ENCODE data around the gene BRINP3. TPM values are rescaled to one million over a fixed set of nuclear protein-coding genes. Genes with fewer than 3 reads are reported as not detected.
"Not testable (repeated sequence)": the region's sequence is repeated elsewhere in the genome, so short reads cannot be mapped to it uniquely, and the experiment has no call there.

Gene BRINP3
- total RNA-seq: 10 to 100 TPM in 1 of 2 donors, 1 to 10 TPM in 1; 3.0 to 17.0 TPM

DNA sequence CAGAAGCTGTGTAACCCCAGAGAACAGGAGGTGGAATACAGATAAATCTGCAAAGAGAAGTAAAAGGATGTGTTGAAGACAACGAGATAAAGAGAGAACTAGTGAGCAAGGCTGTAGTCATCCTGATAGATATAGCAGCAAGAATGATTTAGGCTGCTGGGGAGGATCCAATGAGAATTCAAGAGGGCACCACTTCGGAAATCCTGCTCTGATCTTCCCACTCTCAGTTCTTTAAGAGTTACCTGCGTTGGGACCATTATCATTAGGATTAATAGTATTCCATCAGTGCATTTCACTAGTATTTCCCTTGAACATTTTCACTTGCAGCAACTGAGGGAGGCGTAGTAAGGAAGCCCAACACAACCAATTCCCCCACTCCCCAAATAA lies at the start of gene BRINP3:
Gene BRINP3, minus strand, starts transcription at position 103 of the 387 bp plus-strand sequence.
- intact Hi-C loops (cut with DNase I): no loop called here
- DNase-seq (ENCODE audit: low spot score): no peak
- Histone ChIP-seq H3K4me1 (replicated peaks) (no peaks in the 10 kb centered on the region), H3K27ac (peak within 1 kb of the TSS; percentile 49 to 68), H3K9me3 (no peaks in the 10 kb centered on the region), H3K4me3 (peak within 1 kb of the TSS; percentile 31 to 34), H3K27me3 (replicated peaks; ENCODE audit: insufficient read depth) (no peaks in the 10 kb centered on the region), H3K36me3 (no peaks in the 10 kb centered on the region)
- TF ChIP-seq, protein P1, sequence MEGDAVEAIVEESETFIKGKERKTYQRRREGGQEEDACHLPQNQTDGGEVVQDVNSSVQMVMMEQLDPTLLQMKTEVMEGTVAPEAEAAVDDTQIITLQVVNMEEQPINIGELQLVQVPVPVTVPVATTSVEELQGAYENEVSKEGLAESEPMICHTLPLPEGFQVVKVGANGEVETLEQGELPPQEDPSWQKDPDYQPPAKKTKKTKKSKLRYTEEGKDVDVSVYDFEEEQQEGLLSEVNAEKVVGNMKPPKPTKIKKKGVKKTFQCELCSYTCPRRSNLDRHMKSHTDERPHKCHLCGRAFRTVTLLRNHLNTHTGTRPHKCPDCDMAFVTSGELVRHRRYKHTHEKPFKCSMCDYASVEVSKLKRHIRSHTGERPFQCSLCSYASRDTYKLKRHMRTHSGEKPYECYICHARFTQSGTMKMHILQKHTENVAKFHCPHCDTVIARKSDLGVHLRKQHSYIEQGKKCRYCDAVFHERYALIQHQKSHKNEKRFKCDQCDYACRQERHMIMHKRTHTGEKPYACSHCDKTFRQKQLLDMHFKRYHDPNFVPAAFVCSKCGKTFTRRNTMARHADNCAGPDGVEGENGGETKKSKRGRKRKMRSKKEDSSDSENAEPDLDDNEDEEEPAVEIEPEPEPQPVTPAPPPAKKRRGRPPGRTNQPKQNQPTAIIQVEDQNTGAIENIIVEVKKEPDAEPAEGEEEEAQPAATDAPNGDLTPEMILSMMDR (IDR thresholded peaks at IDR 0.05): no peak
- TF ChIP-seq POLR2AphosphoS5 (IDR thresholded peaks at IDR 0.05) (no peak), POLR2A (IDR thresholded peaks at IDR 0.05) (no peak)
- 8% methylated on average over 4 of the region's 4 CpGs for WGBS

DNA sequence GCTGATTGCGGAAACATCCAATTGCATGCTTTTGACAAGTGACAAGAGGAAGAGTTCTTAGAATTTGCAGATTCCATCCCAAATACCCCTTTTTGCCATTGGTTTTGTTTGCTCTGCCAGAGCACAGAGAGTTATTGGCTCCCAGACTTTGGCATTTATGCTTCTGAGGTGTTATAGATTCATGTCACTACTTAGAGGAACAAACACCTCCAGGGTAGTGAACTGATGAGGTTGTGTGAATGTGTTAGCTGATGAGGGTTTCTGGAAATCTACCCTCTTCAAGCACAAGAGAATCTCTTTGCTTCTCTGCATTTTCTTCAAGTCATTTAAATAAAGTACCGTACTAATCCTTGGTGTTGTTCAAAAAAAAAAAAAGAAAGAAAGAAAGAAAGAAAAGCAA lies 33.9 kb upstream of the BRINP3 start:
- H3K27ac ChIP-seq: no peak overlapping the region
- no peaks in the 10 kb centered on the region for H3K9me3 ChIP-seq
- H3K36me3 ChIP-seq: no peaks in the 10 kb centered on the region
- no peaks in the 10 kb centered on the region for H3K4me1 ChIP-seq (replicated peaks)
- WGBS: 66% methylated on average over 2 of the region's 2 CpGs
- TF ChIP-seq, protein P1 (IDR thresholded peaks at IDR 0.05): no peak
- TF ChIP-seq POLR2A (IDR thresholded peaks at IDR 0.05) (no peak), POLR2AphosphoS5 (IDR thresholded peaks at IDR 0.05) (no peak)
- no peaks in the 10 kb centered on the region for H3K27me3 ChIP-seq (replicated peaks; ENCODE audit: insufficient read depth)
- no peak overlapping the region for H3K4me3 ChIP-seq
- DNase-seq (ENCODE audit: low spot score): no peak
- intact Hi-C loops (cut with DNase I): no loop called here

DNA sequence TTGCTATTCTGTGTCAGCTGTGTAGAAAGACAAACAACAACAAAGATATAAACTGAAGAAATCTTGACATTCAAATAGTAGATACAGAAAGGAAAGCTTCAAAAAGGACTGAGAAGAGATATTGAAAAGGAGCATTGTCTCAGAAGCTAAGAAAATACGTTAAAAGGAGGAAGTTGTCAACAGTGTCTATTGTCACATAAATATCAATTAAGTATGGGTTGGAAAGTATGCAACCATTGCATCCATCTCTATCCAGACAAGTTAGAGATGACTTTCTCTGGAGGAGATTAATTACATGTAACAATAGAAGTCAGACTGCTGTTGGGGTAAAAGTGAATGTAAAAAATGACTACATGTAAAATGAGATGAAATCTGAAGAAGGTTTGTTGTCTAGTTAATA lies 29.7 kb upstream of the BRINP3 start:
- Histone ChIP-seq H3K27ac (no peak overlapping the region), H3K9me3 (no peaks in the 10 kb centered on the region), H3K36me3 (no peaks in the 10 kb centered on the region), H3K27me3 (replicated peaks; ENCODE audit: insufficient read depth) (no peaks in the 10 kb centered on the region), H3K4me1 (replicated peaks) (no peaks in the 10 kb centered on the region), H3K4me3 (no peak overlapping the region)
- intact Hi-C loops (cut with DNase I): no loop called here
- DNase-seq (ENCODE audit: low spot score): no peak
- WGBS: 12% methylated on average over 1 of the region's 1 CpG
- TF ChIP-seq POLR2AphosphoS5 (IDR thresholded peaks at IDR 0.05) (no peak), POLR2A (IDR thresholded peaks at IDR 0.05) (no peak)
- TF ChIP-seq, protein P1 (IDR thresholded peaks at IDR 0.05): no peak

DNA sequence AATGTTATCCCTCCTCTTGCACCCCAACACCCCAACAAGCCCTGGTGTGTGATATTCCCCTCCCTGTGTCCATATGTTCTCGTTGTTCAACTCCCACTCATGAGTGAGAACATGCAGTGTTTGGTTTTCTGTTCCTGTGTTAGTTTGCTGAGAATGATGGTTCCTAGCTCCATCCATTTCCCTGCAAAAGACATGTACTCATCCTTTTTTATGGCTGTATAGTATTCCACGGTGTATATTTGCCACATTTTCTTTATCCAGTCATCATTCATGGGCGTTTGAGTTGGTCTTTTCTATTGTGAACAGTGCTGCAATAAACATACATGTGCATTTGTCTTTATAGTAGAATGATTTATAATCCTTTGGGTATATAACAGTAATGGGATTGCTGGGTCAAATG lies 26.9 kb upstream of the BRINP3 start:
- DNase-seq (ENCODE audit: low spot score); H3K4me3 ChIP-seq; H3K27me3 ChIP-seq (replicated peaks; ENCODE audit: insufficient read depth); H3K27ac ChIP-seq; H3K9me3 ChIP-seq; H3K36me3 ChIP-seq; H3K4me1 ChIP-seq (replicated peaks); intact Hi-C loops (cut with DNase I): not testable (repeated sequence)
- 79% methylated on average over 3 of the region's 3 CpGs for WGBS

DNA sequence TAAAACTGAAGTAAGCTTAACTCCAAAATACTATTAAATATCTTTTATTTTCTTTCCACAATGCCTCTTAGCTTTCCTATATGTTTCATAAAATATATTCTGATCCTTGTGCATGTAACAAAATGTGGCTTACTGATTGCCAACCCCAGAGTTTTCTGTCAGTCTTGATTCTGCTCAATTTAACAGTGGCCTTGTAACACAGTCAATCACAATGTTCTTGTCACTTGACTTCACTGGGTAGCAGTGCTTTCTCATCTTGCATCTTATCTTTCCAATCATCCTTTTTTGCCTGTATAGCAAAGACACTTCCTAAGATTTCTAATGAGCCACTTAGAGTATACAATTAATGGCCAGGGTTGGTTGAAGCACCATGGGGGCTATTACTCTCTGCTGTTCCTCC lies 19.9 kb upstream of the BRINP3 start:
- Histone ChIP-seq H3K27ac (no peak overlapping the region), H3K9me3 (no peaks in the 10 kb centered on the region), H3K36me3 (no peaks in the 10 kb centered on the region), H3K4me1 (replicated peaks) (no peaks in the 10 kb centered on the region), H3K27me3 (replicated peaks; ENCODE audit: insufficient read depth) (no peaks in the 10 kb centered on the region), H3K4me3 (no peak overlapping the region)
- DNase-seq (ENCODE audit: low spot score): no peak
- intact Hi-C loops (cut with DNase I): no loop called here
- TF ChIP-seq, protein P1 (IDR thresholded peaks at IDR 0.05): no peak
- TF ChIP-seq POLR2A (IDR thresholded peaks at IDR 0.05): no peak
- TF ChIP-seq POLR2AphosphoS5 (IDR thresholded peaks at IDR 0.05): no peak
